SK-N-SH (cell line): Measurements from ENCODE around the gene TGFBR3. TPM values are rescaled to one million over a fixed set of nuclear protein-coding genes. Genes with fewer than 3 reads are reported as not detected.

Experiments
- CTCF ChIA-PET: fragments of 300-600, 350-600 bp; formaldehyde crosslinking; extraction: SDS; loops from one replicate; lab custom pipeline; 2021; lab: Yijun Ruan, JAX
- POLR2A ChIA-PET: fragments of 350-600 bp; sonication (Branson Sonifier 250); formaldehyde crosslinking; extraction: SDS; loops from one replicate; lab custom pipeline; 2020; ENCODE audit warnings: antibody characterized with exemption, inconsistent platforms; lab: Yijun Ruan, JAX
- DNase-seq: peaks from one replicate; pipeline ENCODE4 v3.0.0; 2012
- H2AFZ ChIP-seq: fragments of 200-600 bp; sonication (generic); 2 replicates; pipeline ENCODE4 v1.8.1; 2016; ENCODE audit warnings: antibody characterized with exemption, mild to moderate bottlenecking, low read depth
- H3F3A ChIP-seq: fragments of 200-600 bp; sonication (generic); replicated peaks from 2 replicates; pipeline ENCODE3; 2016; ENCODE audit warnings: antibody characterized with exemption, mild to moderate bottlenecking; ENCODE audit not compliant: insufficient read depth
- H3K27ac ChIP-seq, 2 experiments: fragments of 200-500 bp in 1 of 2; fragments of 200-600 bp in 1 of 2; sonication (Bioruptor generic) in 1 of 2; sonication (generic), shearing (Covaris generic) in 1 of 2; 2 replicates each; pipeline versions ENCODE4 v1.5.1 to v1.6.1; 2014 to 2016; ENCODE audit warnings: low read depth in 2 of 2, inconsistent platforms in 1 of 2, low read length in 1 of 2, mild to moderate bottlenecking in 1 of 2, mixed read lengths in 1 of 2
- H3K27me3 ChIP-seq: fragments of 200-600 bp; sonication (generic), shearing (Covaris generic); 2 replicates; pipeline ENCODE4 v1.6.1; 2016; ENCODE audit warnings: mixed run types; ENCODE audit not compliant: insufficient read depth
- H3K36me3 ChIP-seq, 2 experiments: fragments of 200-500 bp in 1 of 2; fragments of 200-600 bp in 1 of 2; sonication (Bioruptor generic) in 1 of 2; sonication (generic) in 1 of 2; replicated peaks in 1 of 2; 2 replicates each; pipeline versions ENCODE3 to v1.5.1; 2014 to 2016; ENCODE audit warnings: low read length in 1 of 2, mild to moderate bottlenecking in 1 of 2; ENCODE audit not compliant: insufficient read depth in 2 of 2, control insufficient read depth in 1 of 2
- H3K4me1 ChIP-seq, 2 experiments: fragments of 200-500 bp in 1 of 2; fragments of 200-600 bp in 1 of 2; sonication (Bioruptor generic) in 1 of 2; sonication (generic), shearing (Covaris generic) in 1 of 2; 2 replicates each; pipeline versions ENCODE4 v1.5.1 to v1.6.1; 2014 to 2016; ENCODE audit warnings: low read depth in 1 of 2, low read length in 1 of 2, mixed run types in 1 of 2; ENCODE audit not compliant: insufficient read depth in 2 of 2, control insufficient read depth in 1 of 2
- H3K4me2 ChIP-seq: fragments of 200-600 bp; sonication (generic), shearing (Covaris generic); 2 replicates; pipeline ENCODE4 v1.6.1; 2017; ENCODE audit warnings: mixed run types
- H3K4me3 ChIP-seq, 2 experiments: fragments of 200-500 bp in 1 of 2; fragments of 200-600 bp in 1 of 2; sonication (Bioruptor generic) in 1 of 2; sonication (generic), shearing (Covaris generic) in 1 of 2; 2 replicates each; pipeline versions ENCODE4 v1.5.1 to v1.8.1; 2014 to 2016; ENCODE audit warnings: low read depth in 2 of 2, inconsistent platforms in 1 of 2, low read length in 1 of 2, mild to moderate bottlenecking in 1 of 2, mixed read lengths in 1 of 2, moderate library complexity in 1 of 2
- H3K79me2 ChIP-seq: fragments of 200-600 bp; sonication (generic); 2 replicates; pipeline ENCODE4 v1.8.1; 2017; ENCODE audit warnings: mild to moderate bottlenecking; ENCODE audit not compliant: insufficient read depth
- H3K9ac ChIP-seq: fragments of 200-600 bp; sonication (generic); 2 replicates; pipeline ENCODE4 v1.6.1; 2017; ENCODE audit warnings: mixed run types
- H3K9me2 ChIP-seq: fragments of 200-600 bp; sonication (generic); 2 replicates; pipeline ENCODE4 v1.6.1; 2017; ENCODE audit warnings: mixed run types
- H3K9me3 ChIP-seq: fragments of 200-600 bp; sonication (generic); 2 replicates; pipeline ENCODE4 v1.6.1; 2017; ENCODE audit warnings: mixed run types, mild to moderate bottlenecking, moderate library complexity
- H4K20me1 ChIP-seq: fragments of 200-600 bp; sonication (generic); 2 replicates; pipeline ENCODE4 v1.6.1; 2017; ENCODE audit warnings: mild to moderate bottlenecking, mixed run types; ENCODE audit not compliant: insufficient read depth
- ELF1 ChIP-seq: IDR thresholded peaks from 2 replicates; pipeline ENCODE4 v1.4.0; 2012
- EP300 ChIP-seq, 2 experiments: IDR thresholded peaks; 2 replicates each; pipeline versions ENCODE4 v1.4.0 to v1.6.1; 2012; ENCODE audit warnings: borderline replicate concordance in 1 of 2, low read depth in 1 of 2, low read length in 1 of 2
- FOXM1 ChIP-seq: IDR thresholded peaks from 2 replicates; pipeline ENCODE4 v1.4.0; 2012; ENCODE audit warnings: low read depth, mild to moderate bottlenecking
- GABPA ChIP-seq: IDR thresholded peaks from 2 replicates; pipeline ENCODE4 v1.4.0; 2012; ENCODE audit warnings: low read depth, mild to moderate bottlenecking
- GATA2 ChIP-seq: sonication (generic); formaldehyde crosslinking; IDR thresholded peaks from 2 replicates; pipeline ENCODE4 v1.5.0; 2020; ENCODE audit warnings: mild to moderate bottlenecking, missing genetic modification reagents
- JUND ChIP-seq: IDR thresholded peaks from 2 replicates; pipeline ENCODE4 v1.4.0; 2012
- MXI1 ChIP-seq: IDR thresholded peaks from 2 replicates; pipeline ENCODE4 v1.6.1; 2012; ENCODE audit warnings: mild to moderate bottlenecking, low read depth, low read length, improper control_type of control experiment
- NRF1 ChIP-seq: IDR thresholded peaks from 2 replicates; pipeline ENCODE4 v1.6.1; 2012; ENCODE audit warnings: low read depth, mild to moderate bottlenecking, low read length
- RAD21 ChIP-seq: IDR thresholded peaks from 2 replicates; pipeline ENCODE4 v1.6.1; 2012; ENCODE audit warnings: mild to moderate bottlenecking, low read length
- RCOR1 ChIP-seq: fragments of 150-350 bp; IDR thresholded peaks from 2 replicates; pipeline ENCODE4 v1.6.1; 2017; ENCODE audit warnings: antibody characterized with exemption, low read length
- RXRA ChIP-seq: IDR thresholded peaks from 2 replicates; pipeline ENCODE4 v1.4.0; 2012; ENCODE audit warnings: low read depth, mild to moderate bottlenecking, borderline replicate concordance
- SIN3A ChIP-seq: IDR thresholded peaks from 2 replicates; pipeline ENCODE4 v1.6.1; 2012; ENCODE audit warnings: low read depth, mild to moderate bottlenecking, low read length, moderate library complexity, borderline replicate concordance
- SMC3 ChIP-seq: IDR thresholded peaks from 2 replicates; pipeline ENCODE4 v1.6.1; 2012; ENCODE audit warnings: low read depth, low read length, improper control_type of control experiment
- TCF12 ChIP-seq: IDR thresholded peaks from 2 replicates; pipeline ENCODE4 v1.4.0; 2012
- WGBS: methylation state at CpG from one replicate; pipeline ENCODE4 v1.1.6; 2017; ENCODE audit warnings: low lambda C conversion rate; 5-methylcytosine and 5-hydroxymethylcytosine counted together
- polyA plus RNA-seq, 3 experiments: library from polyadenylated mRNA; depleted of rRNA; stranded (reverse); fragments of >200 nt; gene quantifications; 2 replicates each; pipeline ENCODE4 v1.2.3, GENCODE V29; 2012
- TF ChIP-seq, protein P1 (sequence below): IDR thresholded peaks from 2 replicates; pipeline ENCODE4; 2012
- TF ChIP-seq, protein P2 (sequence below): IDR thresholded peaks from 2 replicates; pipeline ENCODE4 v1.4.0; 2012; ENCODE audit warnings: low read depth, borderline replicate concordance
- TF ChIP-seq, protein P3 (sequence below): fragments of 150-350 bp; IDR thresholded peaks from 2 replicates; pipeline ENCODE4 v1.6.1; 2016; ENCODE audit warnings: mild to moderate bottlenecking, low read depth, low read length
- TF ChIP-seq, protein P4 (sequence below): IDR thresholded peaks from 2 replicates; pipeline ENCODE4 v1.4.0; 2012; ENCODE audit warnings: low read depth, borderline replicate concordance

TGFBR3 gene
- polyA plus RNA-seq, 1 of the 3 experiments (the other 2 are of a cell fraction): 0.07 TPM

DNA sequence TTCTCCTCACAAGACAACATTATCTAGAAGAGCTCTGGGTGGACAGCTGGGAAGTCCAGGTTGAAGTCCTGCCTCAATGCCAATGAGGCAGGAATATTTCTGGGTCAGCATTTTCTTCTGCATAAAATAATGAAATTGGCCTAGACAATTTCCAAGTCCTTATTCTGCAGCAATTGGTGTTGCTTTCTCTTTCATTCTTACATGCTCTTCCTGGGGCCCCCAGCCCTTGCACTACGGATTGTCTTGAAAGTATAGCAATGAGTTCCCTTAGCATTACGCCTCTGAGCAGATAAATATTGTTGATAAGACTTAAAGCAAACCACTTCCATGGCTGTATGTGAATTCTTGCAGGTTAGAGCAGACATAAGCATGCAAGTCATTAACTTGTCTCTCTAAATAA lies 188.5 kb downstream of the TGFBR3 start:
- H3K9ac ChIP-seq: no peak overlapping the region

DNA sequence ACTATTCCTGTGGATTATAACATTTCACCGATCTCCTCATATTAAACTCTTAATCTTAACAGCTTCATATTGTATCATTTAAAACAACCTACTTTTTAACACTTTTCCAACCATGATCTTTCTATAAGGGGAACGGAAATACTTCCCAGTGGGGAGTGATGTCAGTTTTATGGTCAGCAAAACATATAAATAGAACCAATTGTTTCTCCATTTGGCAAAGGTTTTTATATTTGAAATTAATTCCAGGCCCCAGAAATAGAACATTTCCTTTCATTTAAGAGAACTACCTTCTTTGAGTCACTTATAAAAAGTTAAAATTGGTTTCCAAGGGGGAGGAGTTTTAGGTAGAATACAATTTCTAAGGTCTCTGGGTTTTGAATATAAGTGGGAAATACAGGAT lies 189.6 kb downstream of the TGFBR3 start:
- CTCF ChIA-PET: no interaction called here
- 22% methylated on average over 2 of the region's 2 CpGs for WGBS

More for the DNA sequence above, 188.5 kb downstream of the TGFBR3 start:
- no peaks in the 10 kb centered on the region for H3K79me2 ChIP-seq
- ChIA-PET CTCF (no interaction called here), POLR2A (no interaction called here)
- H2AFZ ChIP-seq: no peak overlapping the region
- peaks cover 33% of the 10 kb centered on the region; the same call in 1 of the 2 replicates for H3K27me3 ChIP-seq
- no peak overlapping the region for H3K4me2 ChIP-seq
- no peaks in the 10 kb centered on the region for H3K9me3 ChIP-seq
- DNase-seq: no peak
- H3K9me2 ChIP-seq: no peaks in the 10 kb centered on the region
- no peaks in the 10 kb centered on the region for H4K20me1 ChIP-seq
- 3% methylated on average over 2 of the region's 2 CpGs for WGBS
- H3K36me3 ChIP-seq: no peaks in the 10 kb centered on the region
- no peak overlapping the region for H3K4me3 ChIP-seq
- no peaks in the 10 kb centered on the region for H3F3A ChIP-seq
- H3K4me1 ChIP-seq: no peaks in the 10 kb centered on the region
- no peak overlapping the region for H3K27ac ChIP-seq
- TF ChIP-seq, protein P1, sequence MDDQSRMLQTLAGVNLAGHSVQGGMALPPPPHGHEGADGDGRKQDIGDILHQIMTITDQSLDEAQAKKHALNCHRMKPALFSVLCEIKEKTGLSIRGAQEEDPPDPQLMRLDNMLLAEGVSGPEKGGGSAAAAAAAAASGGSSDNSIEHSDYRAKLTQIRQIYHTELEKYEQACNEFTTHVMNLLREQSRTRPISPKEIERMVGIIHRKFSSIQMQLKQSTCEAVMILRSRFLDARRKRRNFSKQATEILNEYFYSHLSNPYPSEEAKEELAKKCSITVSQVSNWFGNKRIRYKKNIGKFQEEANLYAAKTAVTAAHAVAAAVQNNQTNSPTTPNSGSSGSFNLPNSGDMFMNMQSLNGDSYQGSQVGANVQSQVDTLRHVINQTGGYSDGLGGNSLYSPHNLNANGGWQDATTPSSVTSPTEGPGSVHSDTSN: no peak
- TF ChIP-seq, protein P2, sequence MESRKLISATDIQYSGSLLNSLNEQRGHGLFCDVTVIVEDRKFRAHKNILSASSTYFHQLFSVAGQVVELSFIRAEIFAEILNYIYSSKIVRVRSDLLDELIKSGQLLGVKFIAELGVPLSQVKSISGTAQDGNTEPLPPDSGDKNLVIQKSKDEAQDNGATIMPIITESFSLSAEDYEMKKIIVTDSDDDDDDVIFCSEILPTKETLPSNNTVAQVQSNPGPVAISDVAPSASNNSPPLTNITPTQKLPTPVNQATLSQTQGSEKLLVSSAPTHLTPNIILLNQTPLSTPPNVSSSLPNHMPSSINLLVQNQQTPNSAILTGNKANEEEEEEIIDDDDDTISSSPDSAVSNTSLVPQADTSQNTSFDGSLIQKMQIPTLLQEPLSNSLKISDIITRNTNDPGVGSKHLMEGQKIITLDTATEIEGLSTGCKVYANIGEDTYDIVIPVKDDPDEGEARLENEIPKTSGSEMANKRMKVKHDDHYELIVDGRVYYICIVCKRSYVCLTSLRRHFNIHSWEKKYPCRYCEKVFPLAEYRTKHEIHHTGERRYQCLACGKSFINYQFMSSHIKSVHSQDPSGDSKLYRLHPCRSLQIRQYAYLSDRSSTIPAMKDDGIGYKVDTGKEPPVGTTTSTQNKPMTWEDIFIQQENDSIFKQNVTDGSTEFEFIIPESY: no peak
- TF ChIP-seq GATA2 (CRISPR knock-in tag) (no peak), NRF1 (no peak)
- TF ChIP-seq, protein P3, sequence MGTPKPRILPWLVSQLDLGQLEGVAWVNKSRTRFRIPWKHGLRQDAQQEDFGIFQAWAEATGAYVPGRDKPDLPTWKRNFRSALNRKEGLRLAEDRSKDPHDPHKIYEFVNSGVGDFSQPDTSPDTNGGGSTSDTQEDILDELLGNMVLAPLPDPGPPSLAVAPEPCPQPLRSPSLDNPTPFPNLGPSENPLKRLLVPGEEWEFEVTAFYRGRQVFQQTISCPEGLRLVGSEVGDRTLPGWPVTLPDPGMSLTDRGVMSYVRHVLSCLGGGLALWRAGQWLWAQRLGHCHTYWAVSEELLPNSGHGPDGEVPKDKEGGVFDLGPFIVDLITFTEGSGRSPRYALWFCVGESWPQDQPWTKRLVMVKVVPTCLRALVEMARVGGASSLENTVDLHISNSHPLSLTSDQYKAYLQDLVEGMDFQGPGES: no peak

More for the DNA sequence above, 189.6 kb downstream of the TGFBR3 start:
- Histone ChIP-seq H3K9me2 (no peaks in the 10 kb centered on the region), H3K79me2 (no peaks in the 10 kb centered on the region), H3F3A (no peaks in the 10 kb centered on the region), H3K9ac (no peak overlapping the region), H3K27ac (no peak overlapping the region), H3K9me3 (no peaks in the 10 kb centered on the region), H3K4me2 (no peak overlapping the region), H3K36me3 (no peaks in the 10 kb centered on the region), H4K20me1 (no peaks in the 10 kb centered on the region), H3K27me3 (peaks cover 39% of the 10 kb centered on the region; the same call in 1 of the 2 replicates), H3K4me3 (no peak overlapping the region), H3K4me1 (no peaks in the 10 kb centered on the region), H2AFZ (no peak overlapping the region)
- POLR2A ChIA-PET: no interaction called here
- TF ChIP-seq, protein P4, sequence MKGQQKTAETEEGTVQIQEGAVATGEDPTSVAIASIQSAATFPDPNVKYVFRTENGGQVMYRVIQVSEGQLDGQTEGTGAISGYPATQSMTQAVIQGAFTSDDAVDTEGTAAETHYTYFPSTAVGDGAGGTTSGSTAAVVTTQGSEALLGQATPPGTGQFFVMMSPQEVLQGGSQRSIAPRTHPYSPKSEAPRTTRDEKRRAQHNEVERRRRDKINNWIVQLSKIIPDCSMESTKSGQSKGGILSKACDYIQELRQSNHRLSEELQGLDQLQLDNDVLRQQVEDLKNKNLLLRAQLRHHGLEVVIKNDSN: no peak
- TF ChIP-seq TCF12 (no peak), SMC3 (no peak), FOXM1 (no peak), GABPA (no peak), ELF1 (no peak), RAD21 (no peak), NRF1 (no peak), RCOR1 (no peak), SIN3A (no peak), RXRA (no peak), MXI1 (no peak), JUND (no peak), EP300 (IDR thresholded peaks at IDR 0.05; ENCODE audit: borderline replicate concordance in 1 of 2, low read depth in 1 of 2, low read length in 1 of 2) (no peak)
- TF ChIP-seq, protein P3: no peak
- DNase-seq: no peak
